ENCODE measurements around the gene AP1G2. TPM values are rescaled to one million over a fixed set of nuclear protein-coding genes. Genes with fewer than 3 reads are reported as not detected.

The AP1G2 gene, protein sequence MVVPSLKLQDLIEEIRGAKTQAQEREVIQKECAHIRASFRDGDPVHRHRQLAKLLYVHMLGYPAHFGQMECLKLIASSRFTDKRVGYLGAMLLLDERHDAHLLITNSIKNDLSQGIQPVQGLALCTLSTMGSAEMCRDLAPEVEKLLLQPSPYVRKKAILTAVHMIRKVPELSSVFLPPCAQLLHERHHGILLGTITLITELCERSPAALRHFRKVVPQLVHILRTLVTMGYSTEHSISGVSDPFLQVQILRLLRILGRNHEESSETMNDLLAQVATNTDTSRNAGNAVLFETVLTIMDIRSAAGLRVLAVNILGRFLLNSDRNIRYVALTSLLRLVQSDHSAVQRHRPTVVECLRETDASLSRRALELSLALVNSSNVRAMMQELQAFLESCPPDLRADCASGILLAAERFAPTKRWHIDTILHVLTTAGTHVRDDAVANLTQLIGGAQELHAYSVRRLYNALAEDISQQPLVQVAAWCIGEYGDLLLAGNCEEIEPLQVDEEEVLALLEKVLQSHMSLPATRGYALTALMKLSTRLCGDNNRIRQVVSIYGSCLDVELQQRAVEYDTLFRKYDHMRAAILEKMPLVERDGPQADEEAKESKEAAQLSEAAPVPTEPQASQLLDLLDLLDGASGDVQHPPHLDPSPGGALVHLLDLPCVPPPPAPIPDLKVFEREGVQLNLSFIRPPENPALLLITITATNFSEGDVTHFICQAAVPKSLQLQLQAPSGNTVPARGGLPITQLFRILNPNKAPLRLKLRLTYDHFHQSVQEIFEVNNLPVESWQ
- total RNA-seq, result 100 to 1,000 TPM in 2 of 3 donors, 10 to 100 TPM in 1; 30.9 to 172 (median 149) TPM

DNA sequence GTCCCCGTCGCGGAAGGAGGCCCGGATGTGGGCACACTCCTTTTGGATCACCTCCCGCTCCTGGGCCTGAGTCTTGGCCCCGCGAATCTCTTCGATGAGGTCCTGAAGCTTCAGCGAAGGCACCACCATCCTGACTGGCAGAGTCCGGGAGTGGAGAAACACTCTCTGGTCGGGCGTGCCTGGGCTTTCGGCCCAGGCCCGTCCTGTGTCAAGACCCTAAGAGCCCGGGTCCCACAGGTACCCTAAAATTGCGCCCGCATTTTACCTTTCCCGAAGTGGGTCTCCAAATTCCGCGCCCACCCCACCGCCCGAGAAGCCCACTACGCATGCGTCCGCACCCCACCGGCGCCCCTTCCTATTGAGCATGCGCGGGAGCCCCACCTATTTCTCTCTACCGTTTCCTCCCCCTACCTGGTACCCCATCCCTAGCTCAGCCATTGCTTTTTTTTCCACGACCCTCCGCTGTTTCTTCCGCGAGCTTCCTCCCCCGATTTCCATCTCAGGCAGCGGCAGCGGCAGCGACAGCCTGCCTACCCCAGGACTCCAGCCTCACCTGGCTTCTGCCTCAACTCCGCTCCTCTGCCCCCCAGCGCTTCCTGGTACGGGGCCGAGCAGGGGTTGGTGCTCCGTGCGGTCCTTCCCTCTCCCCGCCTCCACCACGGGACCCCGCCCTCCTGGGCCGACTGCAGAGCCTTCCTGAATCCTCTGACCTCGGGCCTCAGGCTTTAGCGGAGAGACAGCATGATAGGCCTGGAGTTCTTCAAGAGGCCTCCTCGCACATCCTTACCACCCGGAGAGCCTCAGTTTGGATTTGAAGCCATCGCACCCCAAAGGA lies at the start of gene AP1G2:
Gene AP1G2, minus strand, starts transcription at position 606 of the 835 bp plus-strand sequence. Its CDS starts 477 bp downstream, at position 129.
- peak within 1 kb of the TSS; percentile 84 to 88 for H3K27ac ChIP-seq
- H3K4me1 ChIP-seq, result peaks cover 4 to 13% of the 10 kb centered on the region in 2 donors
- intact Hi-C loops (cut with DNase I; ENCODE audit: low total_unique reads), result no loop called here
- H3K36me3 ChIP-seq, result no peaks in the 10 kb centered on the region
- TF ChIP-seq, protein P1, sequence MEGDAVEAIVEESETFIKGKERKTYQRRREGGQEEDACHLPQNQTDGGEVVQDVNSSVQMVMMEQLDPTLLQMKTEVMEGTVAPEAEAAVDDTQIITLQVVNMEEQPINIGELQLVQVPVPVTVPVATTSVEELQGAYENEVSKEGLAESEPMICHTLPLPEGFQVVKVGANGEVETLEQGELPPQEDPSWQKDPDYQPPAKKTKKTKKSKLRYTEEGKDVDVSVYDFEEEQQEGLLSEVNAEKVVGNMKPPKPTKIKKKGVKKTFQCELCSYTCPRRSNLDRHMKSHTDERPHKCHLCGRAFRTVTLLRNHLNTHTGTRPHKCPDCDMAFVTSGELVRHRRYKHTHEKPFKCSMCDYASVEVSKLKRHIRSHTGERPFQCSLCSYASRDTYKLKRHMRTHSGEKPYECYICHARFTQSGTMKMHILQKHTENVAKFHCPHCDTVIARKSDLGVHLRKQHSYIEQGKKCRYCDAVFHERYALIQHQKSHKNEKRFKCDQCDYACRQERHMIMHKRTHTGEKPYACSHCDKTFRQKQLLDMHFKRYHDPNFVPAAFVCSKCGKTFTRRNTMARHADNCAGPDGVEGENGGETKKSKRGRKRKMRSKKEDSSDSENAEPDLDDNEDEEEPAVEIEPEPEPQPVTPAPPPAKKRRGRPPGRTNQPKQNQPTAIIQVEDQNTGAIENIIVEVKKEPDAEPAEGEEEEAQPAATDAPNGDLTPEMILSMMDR (IDR thresholded peaks at IDR 0.05), result no peak
- TF ChIP-seq POLR2A (IDR thresholded peaks at IDR 0.05) (peak; percentile 45), POLR2AphosphoS5 (IDR thresholded peaks at IDR 0.05) (peak; percentile 36 to 64 (median 62))
- DNase-seq (ENCODE audit: low spot score in 2 of 2), result peak; percentile 90 to 95
- no peaks in the 10 kb centered on the region for H3K9me3 ChIP-seq
- H3K4me3 ChIP-seq, result peak within 1 kb of the TSS; percentile 63 to 77 (median 71)
- no peaks in the 10 kb centered on the region for H3K27me3 ChIP-seq

DNA sequence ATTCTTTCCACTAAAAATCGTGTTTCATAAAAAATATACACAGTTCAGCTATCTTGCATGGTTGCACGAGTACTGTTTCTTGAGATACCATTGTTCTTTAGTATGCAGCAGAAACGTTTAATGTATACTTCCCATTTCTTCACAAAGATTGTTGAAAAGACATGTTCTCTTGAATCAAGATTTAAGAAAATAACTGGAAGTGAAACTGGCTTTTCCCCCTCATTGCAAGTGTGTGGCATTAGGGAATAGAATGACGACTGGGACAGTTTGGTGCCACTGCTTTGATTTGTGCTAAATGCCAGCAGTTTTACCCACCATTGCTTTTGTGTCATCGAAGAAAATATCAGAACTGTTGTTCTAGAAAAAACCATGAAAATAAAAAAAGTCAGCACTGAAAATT lies 48.3 kb upstream of the AP1G2 start:
- TF ChIP-seq, protein P1 (IDR thresholded peaks at IDR 0.05), result no peak
- no peak for TF ChIP-seq POLR2A (IDR thresholded peaks at IDR 0.05)
- no peak for TF ChIP-seq POLR2AphosphoS5 (IDR thresholded peaks at IDR 0.05)
- no peak overlapping the region for H3K27ac ChIP-seq
- H3K36me3 ChIP-seq, result no peaks in the 10 kb centered on the region
- no peak overlapping the region for H3K4me3 ChIP-seq
- DNase-seq (ENCODE audit: low spot score in 2 of 2), result no peak
- intact Hi-C loops (cut with DNase I; ENCODE audit: low total_unique reads), result no loop called here
- H3K4me1 ChIP-seq, result no peaks in the 10 kb centered on the region
- H3K27me3 ChIP-seq, result no peaks in the 10 kb centered on the region
- no peaks in the 10 kb centered on the region for H3K9me3 ChIP-seq

DNA sequence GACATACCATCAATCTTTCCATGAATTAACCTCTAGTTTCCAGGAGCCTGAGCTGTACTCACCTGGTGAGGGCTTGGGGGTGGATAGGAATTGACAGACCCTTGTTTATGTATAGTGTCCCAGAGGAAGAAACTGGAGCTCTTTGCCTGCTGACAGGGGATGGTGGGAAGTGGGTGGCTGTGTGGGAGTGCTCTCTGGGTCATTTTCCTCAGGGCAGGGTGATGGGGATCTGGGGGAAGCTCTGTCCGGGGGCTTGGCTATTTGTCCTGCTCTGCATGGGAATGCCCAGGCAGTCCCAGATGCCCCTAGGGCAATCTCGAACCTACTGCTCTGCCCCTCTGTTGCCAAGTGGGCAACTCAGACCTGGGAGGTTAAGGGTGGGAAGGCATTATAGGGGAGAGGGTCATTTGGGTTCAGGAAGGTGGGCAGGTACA lies 46.8 kb upstream of the AP1G2 start:
- Histone ChIP-seq H3K27ac (no peak overlapping the region), H3K4me1 (no peaks in the 10 kb centered on the region), H3K36me3 (no peaks in the 10 kb centered on the region), H3K4me3 (no peak overlapping the region), H3K9me3 (no peaks in the 10 kb centered on the region), H3K27me3 (no peaks in the 10 kb centered on the region)
- no peak for DNase-seq (ENCODE audit: low spot score in 2 of 2)
- TF ChIP-seq, protein P1 (IDR thresholded peaks at IDR 0.05), result no peak
- TF ChIP-seq POLR2A (IDR thresholded peaks at IDR 0.05) (no peak), POLR2AphosphoS5 (IDR thresholded peaks at IDR 0.05) (no peak)
- intact Hi-C loops (cut with DNase I; ENCODE audit: low total_unique reads), result no loop called here

DNA sequence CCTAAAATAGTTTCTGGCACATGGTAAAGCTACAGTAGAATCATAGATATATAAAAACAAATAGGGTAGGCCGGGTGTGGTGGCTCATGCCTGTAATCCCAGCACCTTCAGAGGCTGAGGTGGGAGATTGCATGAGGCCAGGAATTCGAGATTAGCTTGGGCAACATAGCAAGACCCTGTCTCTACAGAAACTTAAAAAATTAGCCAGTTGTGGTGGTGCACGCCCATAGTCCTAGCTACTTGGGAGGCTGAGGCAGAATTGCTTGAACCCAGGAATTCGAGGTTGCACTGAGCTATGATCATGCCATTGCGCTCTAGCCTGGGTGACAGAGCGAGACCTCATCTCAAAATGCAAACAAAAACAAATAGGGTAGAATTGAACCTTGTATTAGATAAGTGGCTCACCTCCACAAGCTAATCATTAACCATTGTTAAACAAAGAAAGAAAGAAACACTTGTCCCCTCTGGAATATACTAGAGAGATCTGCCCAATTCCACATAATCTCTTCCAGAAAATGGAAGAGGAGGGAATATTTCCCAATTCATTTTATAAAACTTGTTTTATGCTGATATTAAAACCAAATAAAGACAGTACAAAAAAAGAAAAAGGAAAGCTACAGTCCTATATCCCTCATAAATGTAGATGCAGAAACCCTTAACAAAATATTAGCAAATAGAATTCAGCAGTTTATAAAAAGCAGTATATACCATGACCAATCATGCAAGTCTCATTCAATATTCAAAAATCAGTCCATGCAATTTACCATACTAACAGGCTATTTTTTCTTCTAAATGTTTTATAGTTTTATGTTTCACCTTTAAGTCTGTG lies 45.9 kb upstream of the AP1G2 start:
- intact Hi-C loops (cut with DNase I; ENCODE audit: low total_unique reads), result no loop called here
- TF ChIP-seq POLR2A (IDR thresholded peaks at IDR 0.05) (no peak), POLR2AphosphoS5 (IDR thresholded peaks at IDR 0.05) (no peak)
- TF ChIP-seq, protein P1 (IDR thresholded peaks at IDR 0.05), result no peak
- Histone ChIP-seq H3K9me3 (no peaks in the 10 kb centered on the region), H3K4me1 (no peaks in the 10 kb centered on the region), H3K36me3 (no peaks in the 10 kb centered on the region), H3K27me3 (no peaks in the 10 kb centered on the region), H3K4me3 (no peak overlapping the region), H3K27ac (no peak overlapping the region)
- no peak for DNase-seq (ENCODE audit: low spot score in 2 of 2)
